ENCODE results near the gene CACNA1G.

Gene CACNA1G

DNA sequence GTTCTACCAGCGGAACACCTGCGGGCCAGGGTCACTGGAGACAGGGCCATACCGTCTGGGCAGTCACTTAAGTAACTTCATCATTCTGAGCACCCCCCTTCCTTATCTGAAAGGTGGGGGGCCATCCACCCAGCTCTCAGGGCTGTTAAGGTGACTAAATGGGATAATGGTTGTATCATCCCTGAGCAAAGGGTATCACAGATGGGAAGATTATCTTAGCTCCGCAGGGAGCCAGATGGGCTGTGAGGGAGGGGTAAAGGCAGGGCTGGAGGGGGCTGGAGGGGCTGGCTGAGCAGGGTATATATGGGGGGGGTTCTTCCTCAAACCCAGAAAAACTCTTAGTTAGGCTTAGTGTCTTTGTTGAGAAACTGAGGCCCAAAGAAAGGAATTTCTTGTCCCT is 2.9 kb upstream of the CACNA1G start:
- TF ChIP-seq, protein P1, sequence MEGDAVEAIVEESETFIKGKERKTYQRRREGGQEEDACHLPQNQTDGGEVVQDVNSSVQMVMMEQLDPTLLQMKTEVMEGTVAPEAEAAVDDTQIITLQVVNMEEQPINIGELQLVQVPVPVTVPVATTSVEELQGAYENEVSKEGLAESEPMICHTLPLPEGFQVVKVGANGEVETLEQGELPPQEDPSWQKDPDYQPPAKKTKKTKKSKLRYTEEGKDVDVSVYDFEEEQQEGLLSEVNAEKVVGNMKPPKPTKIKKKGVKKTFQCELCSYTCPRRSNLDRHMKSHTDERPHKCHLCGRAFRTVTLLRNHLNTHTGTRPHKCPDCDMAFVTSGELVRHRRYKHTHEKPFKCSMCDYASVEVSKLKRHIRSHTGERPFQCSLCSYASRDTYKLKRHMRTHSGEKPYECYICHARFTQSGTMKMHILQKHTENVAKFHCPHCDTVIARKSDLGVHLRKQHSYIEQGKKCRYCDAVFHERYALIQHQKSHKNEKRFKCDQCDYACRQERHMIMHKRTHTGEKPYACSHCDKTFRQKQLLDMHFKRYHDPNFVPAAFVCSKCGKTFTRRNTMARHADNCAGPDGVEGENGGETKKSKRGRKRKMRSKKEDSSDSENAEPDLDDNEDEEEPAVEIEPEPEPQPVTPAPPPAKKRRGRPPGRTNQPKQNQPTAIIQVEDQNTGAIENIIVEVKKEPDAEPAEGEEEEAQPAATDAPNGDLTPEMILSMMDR (IDR thresholded peaks at IDR 0.05; ENCODE audit: low read depth, low read length): no peak

DNA sequence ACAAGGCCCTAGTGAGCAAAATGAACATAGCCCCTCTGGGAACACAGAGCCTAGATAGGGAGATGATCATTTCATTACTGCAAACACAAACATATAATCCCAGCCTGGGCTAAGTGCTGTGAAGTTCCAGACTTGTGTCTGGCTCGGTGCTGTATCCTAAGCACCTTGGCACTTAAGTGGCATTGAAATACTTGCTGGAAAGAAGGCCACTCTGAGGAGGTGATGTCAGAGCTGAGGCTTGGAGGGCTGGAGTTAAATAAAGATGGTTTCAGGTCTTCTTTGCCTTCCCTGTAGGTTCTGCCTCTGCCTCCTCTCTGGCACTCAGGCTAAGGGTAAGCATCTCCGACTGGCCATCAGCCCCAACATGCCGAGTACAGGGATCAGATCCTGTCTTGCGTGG is 2.4 kb upstream of the CACNA1G start:
- no peak for DNase-seq
- Histone ChIP-seq H3K4me3 (ENCODE audit: low read depth, low read length) (peak overlapping the region; percentile 78), H3K27me3 (ENCODE audit: insufficient read depth, low read depth, severe bottlenecking) (no peaks in the 10 kb centered on the region), H3K9me3 (ENCODE audit: severe bottlenecking) (no peaks in the 10 kb centered on the region), H3K36me3 (peaks cover 9% of the 10 kb centered on the region), H3K27ac (peak overlapping the region; percentile 89)
- TF ChIP-seq, protein P1 (IDR thresholded peaks at IDR 0.05; ENCODE audit: low read depth, low read length): no peak

More for the DNA sequence above, 2.9 kb upstream of the CACNA1G start:
- peak overlapping the region; percentile 89 for H3K27ac ChIP-seq
- peaks cover 9% of the 10 kb centered on the region for H3K36me3 ChIP-seq
- H3K27me3 ChIP-seq (ENCODE audit: insufficient read depth, low read depth, severe bottlenecking): no peaks in the 10 kb centered on the region
- DNase-seq: peak; percentile 94
- H3K4me3 ChIP-seq (ENCODE audit: low read depth, low read length): no peak overlapping the region
- no peaks in the 10 kb centered on the region for H3K9me3 ChIP-seq (ENCODE audit: severe bottlenecking)

DNA sequence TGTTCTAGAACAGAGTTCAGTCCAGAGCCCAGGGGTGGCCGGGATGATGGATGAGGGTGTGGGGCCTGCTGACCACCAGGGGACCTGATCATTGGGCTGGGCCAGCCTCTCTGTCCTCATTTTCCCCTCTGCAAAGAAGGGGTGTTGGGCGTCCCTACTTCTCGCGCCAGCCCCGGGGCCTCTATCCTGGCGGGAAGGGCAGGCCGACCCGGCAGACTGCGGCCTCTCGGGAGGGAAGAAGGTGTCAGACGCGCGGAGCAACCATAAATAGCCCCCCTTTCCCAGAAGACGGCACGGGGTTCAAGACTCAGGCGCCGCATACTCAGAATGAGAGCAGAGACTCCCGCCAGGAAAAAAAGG is 2.0 kb upstream of the CACNA1G start:
- peaks cover 9% of the 10 kb centered on the region for H3K36me3 ChIP-seq
- peak overlapping the region; percentile 89 for H3K27ac ChIP-seq
- DNase-seq: peak; percentile 63
- H3K4me3 ChIP-seq (ENCODE audit: low read depth, low read length): peak overlapping the region; percentile 78
- no peaks in the 10 kb centered on the region for H3K27me3 ChIP-seq (ENCODE audit: insufficient read depth, low read depth, severe bottlenecking)
- no peaks in the 10 kb centered on the region for H3K9me3 ChIP-seq (ENCODE audit: severe bottlenecking)
- TF ChIP-seq, protein P1 (IDR thresholded peaks at IDR 0.05; ENCODE audit: low read depth, low read length): peak; percentile 43

DNA sequence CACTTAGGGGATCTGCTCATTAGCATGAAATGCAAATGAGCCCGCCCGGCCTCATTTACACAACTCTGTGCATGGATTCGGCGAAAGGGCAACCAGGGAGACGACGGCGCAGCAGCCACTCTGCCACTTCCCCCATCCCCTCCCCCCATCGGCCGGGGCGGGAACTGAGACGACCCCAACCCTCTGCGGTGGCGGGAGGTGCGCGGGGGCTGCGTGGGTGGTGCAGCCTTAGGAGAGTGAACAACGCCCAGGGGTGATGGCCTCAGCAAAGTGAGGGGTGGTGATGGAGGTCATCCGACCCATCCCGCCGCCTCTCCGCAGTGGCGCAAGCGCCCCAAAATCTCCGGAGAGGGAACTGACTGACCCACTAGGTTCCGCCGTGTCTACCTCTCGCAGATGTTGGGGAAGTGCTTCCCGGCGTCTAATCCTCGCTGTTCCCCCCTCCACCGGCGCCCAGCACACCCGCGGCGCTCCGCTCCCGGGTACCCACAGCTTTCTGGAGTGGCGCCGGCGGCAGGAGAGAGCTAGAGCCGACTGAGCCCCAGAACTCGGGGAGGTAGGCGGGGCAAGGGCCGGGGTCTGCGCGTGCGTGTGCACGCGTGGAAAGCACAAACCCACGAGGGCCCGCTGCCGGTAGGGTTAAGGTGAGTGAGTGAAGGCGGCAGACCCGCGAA is 1.4 kb upstream of the CACNA1G start:
- TF ChIP-seq, protein P1 (IDR thresholded peaks at IDR 0.05; ENCODE audit: low read depth, low read length): no peak
- Histone ChIP-seq H3K27me3 (ENCODE audit: insufficient read depth, low read depth, severe bottlenecking) (no peaks in the 10 kb centered on the region), H3K36me3 (peaks cover 11% of the 10 kb centered on the region), H3K27ac (peak overlapping the region; percentile 89), H3K9me3 (ENCODE audit: severe bottlenecking) (no peaks in the 10 kb centered on the region), H3K4me3 (ENCODE audit: low read depth, low read length) (peak overlapping the region; percentile 78)
- peak; percentile 89 for DNase-seq

DNA sequence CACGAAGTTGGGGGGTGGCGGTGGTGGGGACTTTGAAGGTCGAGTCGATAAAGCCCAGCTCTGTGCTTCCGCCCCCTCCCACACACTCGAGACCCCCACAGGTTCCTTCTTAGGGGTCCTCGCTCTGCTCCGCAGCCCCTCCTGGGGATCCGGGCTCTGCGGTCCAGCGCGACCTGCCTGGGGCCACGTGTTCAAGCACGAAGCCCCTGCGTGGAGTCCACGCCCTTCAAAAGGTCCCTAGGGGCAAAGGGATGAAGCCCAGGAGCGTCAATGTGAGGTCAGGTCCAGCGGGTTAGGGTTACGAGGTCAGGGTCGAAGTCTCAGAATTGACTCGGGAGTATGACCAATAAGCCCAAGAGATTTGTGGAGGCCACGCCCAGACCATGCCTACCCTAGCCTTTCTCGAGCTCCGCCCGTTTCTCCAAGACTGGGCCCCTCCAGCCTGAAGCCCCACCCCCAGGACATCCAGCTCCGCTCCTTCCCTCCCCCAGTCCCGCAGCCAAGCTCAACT is 786 bp upstream of the CACNA1G start:
- Histone ChIP-seq H3K4me3 (ENCODE audit: low read depth, low read length) (peak overlapping the region; percentile 78), H3K27me3 (ENCODE audit: insufficient read depth, low read depth, severe bottlenecking) (no peaks in the 10 kb centered on the region), H3K9me3 (ENCODE audit: severe bottlenecking) (no peaks in the 10 kb centered on the region), H3K27ac (peak overlapping the region; percentile 89), H3K36me3 (peaks cover 11% of the 10 kb centered on the region)
- TF ChIP-seq, protein P1 (IDR thresholded peaks at IDR 0.05; ENCODE audit: low read depth, low read length): no peak
- DNase-seq: peak; percentile 99
